Activated T-helper 9 cell treated with anti-CD3 and anti-CD28 coated beads, Interleukin-2, amount 50 U/mL, for 16 hours (primary cell): ENCODE results near the gene GNA15.
"Not testable (repeated sequence)": the region's sequence is repeated elsewhere in the genome, so short reads cannot be mapped to it uniquely, and the experiment has no call there.

ENCODE experiments used
- DNase-seq: peaks from one replicate; pipeline ENCODE4 v3.0.0-alpha.2; 2020; ENCODE audit warnings: low read depth

Gene GNA15

DNA sequence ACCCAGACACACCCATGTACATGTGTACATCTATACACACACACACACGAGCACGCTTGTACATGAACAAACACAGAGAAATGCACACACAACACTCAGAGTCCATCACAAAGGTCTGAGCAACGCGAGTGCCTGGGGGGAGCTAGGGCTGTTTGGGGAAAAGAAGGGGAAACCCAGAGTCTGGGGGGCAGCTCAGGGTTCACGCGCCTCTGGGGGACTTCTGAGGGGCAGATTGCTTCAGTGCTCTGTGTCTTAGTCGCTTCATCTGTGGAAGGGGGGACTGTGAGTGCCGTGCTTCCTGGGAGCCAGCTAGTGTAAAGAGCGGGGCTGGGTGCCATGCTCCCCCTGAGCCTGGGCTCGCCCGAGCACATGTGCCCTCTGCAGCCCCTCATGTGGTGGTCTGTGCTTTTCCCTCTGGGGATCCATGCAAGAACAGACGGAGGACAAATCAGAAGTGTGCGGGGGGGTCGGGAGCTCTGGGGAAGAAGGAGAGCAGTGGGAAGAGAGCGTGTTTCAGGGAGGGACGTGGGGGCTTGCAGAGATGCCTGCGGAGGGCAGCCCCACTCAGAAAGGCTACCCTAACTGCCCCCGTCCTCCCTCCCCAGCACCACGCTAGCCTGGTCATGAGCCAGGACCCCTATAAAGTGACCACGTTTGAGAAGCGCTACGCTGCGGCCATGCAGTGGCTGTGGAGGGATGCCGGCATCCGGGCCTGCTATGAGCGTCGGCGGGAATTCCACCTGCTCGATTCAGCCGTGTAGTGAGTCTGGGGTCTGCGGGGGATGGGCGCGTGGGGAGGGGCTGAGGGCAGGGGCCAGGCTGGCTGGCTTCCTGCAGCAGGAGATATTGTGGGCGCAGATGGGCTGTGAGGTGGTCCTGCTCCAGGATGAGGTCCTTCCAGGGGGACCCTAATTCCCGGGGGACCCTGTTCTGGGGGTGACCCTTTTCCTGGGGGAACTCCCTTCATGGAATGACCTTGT, 14.0 kb downstream of the GNA15 start:
- no peak for DNase-seq

DNA sequence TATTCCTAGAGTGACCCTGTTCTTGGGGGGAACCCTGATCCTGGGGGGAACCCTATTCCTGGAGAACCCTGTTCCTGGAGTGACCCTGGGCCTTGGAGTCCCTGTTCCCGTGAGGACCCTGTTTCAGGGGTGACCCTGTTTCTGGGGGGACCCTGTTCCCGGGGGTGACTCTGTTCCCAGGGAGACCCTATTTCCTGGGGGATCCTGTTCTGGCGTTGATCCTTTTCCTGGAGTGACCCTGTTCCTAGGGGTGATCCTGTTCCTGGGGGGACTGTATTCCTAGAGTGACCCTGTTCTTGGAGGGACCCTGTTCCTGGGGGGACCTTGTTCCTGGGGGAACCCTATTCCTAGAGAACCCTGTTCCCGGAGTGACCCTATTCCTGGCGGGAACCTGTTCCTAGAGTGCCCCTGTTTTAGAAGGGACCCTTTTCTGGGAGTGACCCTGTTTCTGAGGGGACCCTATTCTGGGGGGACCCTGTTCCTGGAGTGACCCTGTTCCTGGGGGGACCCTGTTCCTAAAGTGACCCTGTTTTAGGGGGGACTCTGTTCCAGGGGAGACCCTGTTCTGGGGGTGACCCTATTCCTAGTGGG, 15.0 kb downstream of the GNA15 start:
- no peak for DNase-seq

DNA sequence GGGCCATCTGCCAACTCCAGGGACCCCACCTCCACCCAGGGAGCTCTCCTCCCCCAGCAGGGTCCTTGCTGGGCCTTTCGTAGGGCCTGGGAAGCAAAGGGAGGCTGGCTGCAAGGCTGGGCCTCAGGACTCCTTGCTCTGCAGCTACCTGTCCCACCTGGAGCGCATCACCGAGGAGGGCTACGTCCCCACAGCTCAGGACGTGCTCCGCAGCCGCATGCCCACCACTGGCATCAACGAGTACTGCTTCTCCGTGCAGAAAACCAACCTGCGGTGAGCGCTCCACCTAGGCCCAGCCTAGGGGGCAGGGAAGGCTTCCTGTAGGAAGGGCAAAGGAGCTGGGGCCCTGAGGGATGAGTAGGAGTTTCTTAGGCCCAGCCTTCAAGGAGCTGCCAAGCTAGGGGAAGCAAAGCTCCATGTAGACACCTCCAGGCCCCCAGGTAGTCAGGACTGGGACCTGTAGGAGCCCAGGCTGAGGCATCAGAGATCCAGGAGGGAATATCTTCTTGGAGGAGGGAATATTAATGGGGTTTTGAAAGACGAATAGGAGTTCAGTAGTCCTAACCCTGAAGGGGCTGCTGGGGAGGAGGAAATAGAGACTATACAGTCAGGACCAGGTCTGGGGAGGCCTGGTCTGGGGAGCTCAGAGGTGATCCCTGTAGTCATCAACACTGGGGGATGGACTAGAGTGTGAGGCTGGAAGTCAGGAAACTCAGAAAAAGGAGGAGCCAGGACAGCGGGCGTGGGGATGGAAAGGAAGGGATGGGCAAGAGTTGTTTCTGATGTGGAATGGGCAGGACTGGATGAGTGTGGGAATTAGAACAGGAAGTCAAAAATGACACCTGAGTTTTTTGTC, 16.0 kb downstream of the GNA15 start:
- DNase-seq = no peak

DNA sequence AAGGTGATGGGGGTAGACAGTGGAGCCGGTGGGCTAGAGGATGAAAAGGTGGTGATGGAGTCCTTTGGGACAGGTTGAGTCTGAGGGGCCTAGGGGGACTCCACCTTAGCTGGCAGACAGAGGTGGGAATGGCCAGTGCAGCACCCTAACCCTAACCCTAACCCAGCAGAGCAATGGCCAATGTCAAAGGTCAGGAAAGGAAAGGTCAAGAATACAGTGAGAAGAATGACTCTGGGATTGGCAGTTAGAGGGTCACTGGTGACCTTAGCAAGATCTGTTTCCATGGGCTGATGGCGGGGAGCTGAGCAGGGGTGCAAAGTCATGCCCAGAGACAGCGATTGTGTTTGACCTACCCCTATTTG, 16.6 kb downstream of the GNA15 start:
- no peak for DNase-seq

DNA sequence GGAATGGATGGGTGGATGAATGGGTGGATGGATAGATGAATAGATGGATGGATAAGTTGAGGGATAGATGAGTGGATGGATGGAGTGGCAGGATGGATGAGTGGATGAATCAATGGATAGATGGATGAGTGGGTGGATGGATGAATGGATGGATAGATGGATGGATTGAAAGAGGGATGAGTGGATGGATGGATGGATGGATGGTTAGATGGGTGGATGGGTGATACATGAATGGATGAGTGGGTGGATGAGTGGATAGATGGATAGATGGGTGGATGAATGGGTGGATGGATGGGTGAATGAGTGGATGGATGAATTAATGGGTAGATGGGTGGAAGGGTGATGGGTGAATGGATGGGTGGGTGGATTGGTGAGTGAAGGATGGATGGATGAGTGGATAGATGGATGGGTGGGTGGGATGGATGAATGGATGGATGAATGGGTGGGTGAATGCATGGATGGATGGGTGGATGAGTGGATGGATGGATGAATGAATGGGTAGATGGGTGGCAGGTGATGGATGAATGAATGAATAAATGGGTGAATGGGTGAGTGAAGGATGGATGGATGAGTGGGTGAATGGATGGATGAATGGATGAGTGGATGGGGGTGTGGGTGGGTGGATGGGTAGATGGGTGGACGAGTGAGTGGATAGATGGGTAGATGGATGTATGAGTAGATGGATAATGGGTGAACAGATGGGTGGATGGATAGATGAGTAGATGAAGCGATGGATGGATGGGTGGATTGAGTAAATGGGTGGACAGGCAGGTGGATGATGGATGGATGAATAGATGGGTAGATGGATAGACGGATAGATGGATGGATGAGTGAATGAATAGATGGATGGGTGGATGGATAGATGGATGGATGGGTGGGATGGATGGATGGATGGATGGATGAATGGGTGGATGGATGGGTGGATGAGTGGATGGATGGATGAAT, 17.7 kb downstream of the GNA15 start:
- no peak for DNase-seq

- not testable (repeated sequence) for DNase-seq
These were observed 18.6 kb downstream of the GNA15 start for GRCh38 chr19:3154447-3154846.

GRCh38 chr19:3154957-3155736, 19.3 kb downstream of the GNA15 start:
- peak; percentile 70 for DNase-seq

DNA sequence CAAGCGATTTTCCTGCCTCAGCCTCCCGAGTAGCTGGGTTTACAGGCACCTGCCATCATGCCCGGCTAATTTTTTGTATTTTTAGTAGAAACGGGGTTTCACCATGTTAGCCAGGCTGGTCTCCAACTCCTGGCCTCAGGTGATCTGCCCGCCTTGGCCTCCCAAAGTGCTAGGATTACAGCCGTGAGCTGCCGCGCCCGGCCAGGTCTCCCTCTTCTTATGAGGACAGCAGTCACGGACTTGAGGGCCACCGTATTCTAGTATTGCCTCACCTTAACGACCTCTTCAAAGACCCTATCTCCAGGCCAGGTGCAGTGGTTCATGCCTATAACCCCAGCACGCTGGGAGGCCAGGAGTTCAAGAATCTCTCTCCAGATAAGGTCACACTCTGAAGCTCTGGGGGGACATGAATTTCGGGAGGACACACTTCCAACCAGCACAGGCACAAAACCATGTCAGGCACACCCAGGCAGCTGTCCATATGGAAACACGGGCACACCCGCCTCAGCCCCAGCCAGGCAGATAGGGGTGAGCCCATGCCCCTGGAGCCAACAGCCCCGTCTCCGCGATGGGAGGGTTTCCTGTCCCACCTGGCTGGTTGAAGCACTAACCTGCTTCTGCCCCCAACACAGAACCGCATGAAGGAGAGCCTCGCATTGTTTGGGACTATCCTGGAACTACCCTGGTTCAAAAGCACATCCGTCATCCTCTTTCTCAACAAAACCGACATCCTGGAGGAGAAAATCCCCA, 21.4 kb downstream of the GNA15 start:
- no peak for DNase-seq

DNA sequence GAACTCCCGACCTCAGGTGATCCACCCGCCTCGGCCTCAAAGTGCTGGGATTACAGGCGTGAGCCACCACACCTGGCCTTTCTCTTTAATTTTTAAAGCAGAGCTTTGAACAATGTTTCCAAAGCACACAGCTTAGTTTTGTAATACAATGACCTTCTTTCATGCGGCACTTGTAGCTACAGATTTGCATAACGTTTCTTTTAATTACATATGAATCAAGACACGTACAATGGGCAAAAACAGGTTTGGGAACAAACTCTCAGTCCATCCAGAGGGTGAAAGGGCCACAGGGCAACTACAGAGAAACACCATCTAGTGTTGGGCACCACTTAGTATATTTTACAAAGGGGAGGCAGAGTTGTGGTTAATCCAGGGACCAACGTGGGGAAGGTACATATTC, 23.7 kb downstream of the GNA15 start:
- no peak for DNase-seq

DNA sequence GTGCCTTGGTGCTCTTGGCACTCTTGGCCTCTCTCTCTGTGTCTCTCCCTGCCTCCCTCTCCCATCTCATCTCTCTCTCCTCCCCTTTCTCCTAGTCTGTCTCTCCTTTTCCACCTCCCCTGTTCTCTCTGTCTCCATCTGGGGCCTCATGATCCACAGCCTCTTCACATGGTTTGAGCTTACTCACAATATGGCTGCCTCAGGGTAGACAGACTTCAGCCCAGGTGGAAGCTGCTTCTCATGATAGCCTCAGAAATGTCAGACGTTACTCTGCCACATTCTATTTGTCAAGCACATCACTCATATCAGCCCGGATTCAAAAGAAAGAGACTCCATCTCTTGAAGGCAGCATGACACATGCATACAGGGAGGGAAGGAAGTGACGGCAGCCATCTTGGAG, 24.4 kb downstream of the GNA15 start:
- DNase-seq = no peak

DNA sequence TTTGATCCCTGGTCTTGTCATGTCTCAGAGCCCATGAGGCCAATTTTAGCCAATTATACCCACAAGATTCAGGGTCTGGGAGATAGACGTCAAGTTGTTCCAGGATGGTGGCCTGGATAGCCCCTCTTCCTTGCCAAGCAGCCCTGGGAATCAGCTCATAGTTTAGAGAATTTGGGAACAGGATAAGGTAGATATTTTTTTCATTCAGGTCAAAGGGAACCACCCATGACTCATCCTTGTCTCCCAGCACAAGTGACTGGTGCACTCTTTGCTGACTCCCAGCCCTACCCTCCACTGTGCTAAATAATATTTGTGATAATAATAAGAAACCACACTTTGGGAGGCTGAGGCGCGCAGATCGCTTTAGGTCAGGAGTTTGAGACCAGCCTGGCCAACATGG, 25.6 kb downstream of the GNA15 start:
- DNase-seq = no peak

DNA sequence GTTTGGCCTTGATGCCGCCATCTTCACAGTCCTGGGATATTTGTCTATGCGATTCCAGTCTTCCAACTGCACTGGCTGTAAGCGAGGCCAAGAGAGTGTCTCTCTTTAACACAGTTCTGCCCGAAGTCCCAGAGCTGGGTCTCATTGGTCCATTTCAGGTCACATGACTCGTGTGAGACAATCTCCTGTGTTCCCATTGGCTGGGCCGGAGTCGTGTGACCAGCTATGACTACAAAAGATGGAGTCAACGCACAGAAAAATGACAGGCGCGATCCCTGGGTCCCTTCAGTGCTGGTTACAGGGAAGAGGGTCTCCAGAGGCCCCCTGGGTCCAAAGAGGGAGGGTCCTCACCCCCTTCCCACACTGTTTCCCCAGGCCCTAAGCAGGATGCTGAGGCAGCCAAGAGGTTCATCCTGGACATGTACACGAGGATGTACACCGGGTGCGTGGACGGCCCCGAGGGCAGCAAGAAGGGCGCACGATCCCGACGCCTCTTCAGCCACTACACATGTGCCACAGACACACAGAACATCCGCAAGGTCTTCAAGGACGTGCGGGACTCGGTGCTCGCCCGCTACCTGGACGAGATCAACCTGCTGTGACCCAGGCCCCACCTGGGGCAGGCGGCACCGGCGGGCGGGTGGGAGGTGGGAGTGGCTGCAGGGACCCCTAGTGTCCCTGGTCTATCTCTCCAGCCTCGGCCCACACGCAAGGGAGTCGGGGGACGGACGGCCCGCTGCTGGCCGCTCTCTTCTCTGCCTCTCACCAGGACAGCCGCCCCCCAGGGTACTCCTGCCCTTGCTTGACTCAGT, 26.8 kb downstream of the GNA15 start:
- no peak for DNase-seq

DNA sequence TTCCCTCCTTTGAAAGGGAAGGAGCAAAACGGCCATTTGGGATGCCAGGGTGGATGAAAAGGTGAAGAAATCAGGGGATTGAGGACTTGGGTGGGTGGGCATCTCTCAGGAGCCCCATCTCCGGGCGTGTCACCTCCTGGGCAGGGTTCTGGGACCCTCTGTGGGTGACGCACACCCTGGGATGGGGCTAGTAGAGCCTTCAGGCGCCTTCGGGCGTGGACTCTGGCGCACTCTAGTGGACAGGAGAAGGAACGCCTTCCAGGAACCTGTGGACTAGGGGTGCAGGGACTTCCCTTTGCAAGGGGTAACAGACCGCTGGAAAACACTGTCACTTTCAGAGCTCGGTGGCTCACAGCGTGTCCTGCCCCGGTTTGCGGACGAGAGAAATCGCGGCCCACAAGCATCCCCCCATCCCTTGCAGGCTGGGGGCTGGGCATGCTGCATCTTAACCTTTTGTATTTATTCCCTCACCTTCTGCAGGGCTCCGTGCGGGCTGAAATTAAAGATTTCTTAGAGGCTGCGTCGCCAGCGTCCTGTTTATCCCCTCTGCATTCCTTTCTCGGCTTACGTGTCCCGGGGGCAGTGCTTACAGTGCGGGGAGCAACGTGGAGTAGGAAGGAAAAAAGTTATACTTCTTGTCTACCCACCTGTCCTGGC, 27.5 kb downstream of the GNA15 start:
- DNase-seq = peak; percentile 45

- DNase-seq = no peak
These were observed 28.1 kb downstream of the GNA15 start for GRCh38 chr19:3163943-3164342.

- no peak for DNase-seq
These were observed 31.9 kb downstream of the GNA15 start for GRCh38 chr19:3167533-3168272.

- no peak for DNase-seq
These were observed 36.2 kb downstream of the GNA15 start for GRCh38 chr19:3171894-3172672.

- not testable (repeated sequence) for DNase-seq
These were observed 36.8 kb downstream of the GNA15 start for GRCh38 chr19:3172673-3173000.
